PC-9 (cell line): Measurements from ENCODE around the gene LARGE1.

Experiments used
- EZH2 ChIP-seq: fragments of 200-600 bp; sonication (generic); IDR thresholded peaks from 2 replicates; pipeline ENCODE4 v1.8.0; 2017; ENCODE audit warnings: antibody characterized with exemption, low read depth
- TF ChIP-seq, protein P1 (sequence below): fragments of 200-600 bp; sonication (generic); conservative IDR thresholded peaks from 2 replicates; pipeline ENCODE4 v1.6.1; 2017; ENCODE audit warnings: mixed run types, antibody characterized with exemption, mild to moderate bottlenecking, moderate library complexity

DNA sequence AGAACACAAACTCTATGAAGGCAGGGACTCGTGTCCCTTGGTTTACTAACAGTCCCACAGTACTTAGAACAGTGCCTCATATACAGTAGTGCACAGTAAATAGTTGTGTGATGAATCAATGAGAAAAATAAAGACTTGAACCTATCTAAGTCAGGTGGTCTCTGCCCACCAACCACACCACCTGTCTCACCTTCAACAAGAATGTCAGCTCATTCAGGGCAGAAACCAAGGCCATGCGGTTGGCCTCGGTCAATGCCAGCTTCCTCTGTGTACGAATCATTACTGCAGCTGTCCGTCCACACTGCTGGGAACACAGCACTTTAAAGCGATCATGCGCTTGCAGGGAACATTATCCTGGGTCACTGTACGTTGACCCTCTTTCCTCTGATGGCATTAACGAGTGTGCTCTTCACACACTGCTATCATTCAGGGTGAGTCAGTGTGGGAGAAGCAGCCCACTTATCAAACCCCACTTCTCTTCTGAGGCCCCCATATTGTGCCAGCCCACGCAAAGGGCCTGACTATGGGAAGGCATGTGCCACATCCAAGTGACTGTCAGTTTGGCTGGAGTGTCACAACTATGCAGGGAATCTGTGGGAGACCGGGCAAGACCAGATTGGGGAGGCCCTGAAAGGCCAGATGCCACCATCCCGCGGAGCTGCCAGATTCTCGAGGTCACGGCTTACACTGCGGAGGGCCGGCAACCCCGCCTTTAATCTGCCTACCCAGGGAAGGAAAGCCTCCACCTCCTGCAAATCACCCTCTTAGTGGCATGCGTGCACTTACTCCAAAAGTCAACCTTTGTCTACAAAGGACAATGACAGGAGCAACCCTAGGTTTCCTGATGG, 36.1 kb downstream of the LARGE1 start:
- TF ChIP-seq, protein P1, sequence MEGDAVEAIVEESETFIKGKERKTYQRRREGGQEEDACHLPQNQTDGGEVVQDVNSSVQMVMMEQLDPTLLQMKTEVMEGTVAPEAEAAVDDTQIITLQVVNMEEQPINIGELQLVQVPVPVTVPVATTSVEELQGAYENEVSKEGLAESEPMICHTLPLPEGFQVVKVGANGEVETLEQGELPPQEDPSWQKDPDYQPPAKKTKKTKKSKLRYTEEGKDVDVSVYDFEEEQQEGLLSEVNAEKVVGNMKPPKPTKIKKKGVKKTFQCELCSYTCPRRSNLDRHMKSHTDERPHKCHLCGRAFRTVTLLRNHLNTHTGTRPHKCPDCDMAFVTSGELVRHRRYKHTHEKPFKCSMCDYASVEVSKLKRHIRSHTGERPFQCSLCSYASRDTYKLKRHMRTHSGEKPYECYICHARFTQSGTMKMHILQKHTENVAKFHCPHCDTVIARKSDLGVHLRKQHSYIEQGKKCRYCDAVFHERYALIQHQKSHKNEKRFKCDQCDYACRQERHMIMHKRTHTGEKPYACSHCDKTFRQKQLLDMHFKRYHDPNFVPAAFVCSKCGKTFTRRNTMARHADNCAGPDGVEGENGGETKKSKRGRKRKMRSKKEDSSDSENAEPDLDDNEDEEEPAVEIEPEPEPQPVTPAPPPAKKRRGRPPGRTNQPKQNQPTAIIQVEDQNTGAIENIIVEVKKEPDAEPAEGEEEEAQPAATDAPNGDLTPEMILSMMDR = no peak
- no peak for TF ChIP-seq EZH2
